CD4-positive, alpha-beta T cell (primary cell): ENCODE data around the gene WDFY2. TPM values are rescaled to one million over a fixed set of nuclear protein-coding genes. Genes with fewer than 3 reads are reported as not detected.
"Not testable (repeated sequence)": the region's sequence is repeated elsewhere in the genome, so short reads cannot be mapped to it uniquely, and the experiment has no call there.

Experiments
- ATAC-seq: fragments of 200-7000 bp; cut with Tn5 transposase; one replicate; pipeline ENCODE4 v1.10.0; 2022; ENCODE audit warnings: mild to moderate bottlenecking; ENCODE audit not compliant: poor library complexity
- CTCF ChIA-PET: fragments of 350-600 bp; sonication (Branson Sonifier 250); formaldehyde crosslinking; loops from one replicate; lab custom pipeline; 2021; ENCODE audit warnings: antibody characterized with exemption, inconsistent platforms; lab: Charles Lee
- POLR2A ChIA-PET: fragments of 350-600 bp; sonication (Branson Sonifier 250); formaldehyde crosslinking; loops from one replicate; lab custom pipeline; 2021; ENCODE audit warnings: antibody characterized with exemption, inconsistent platforms; lab: Charles Lee
- DNase-seq, 14 experiments: peaks; one replicate each; pipeline ENCODE4 v3.0.0-alpha.2; 2013 to 2020; ENCODE audit warnings: mixed read lengths in 2 of 14
- H3K27ac ChIP-seq, 2 donors: one replicate each; pipeline versions ENCODE4 v1.5.1 to v1.7.0; 2013; ENCODE audit warnings: low read length in 2 of 2, low read depth in 1 of 2, mild to moderate bottlenecking in 1 of 2
- H3K27me3 ChIP-seq, 2 experiments: 1 replicate in 1 of 2; 2 replicates in 1 of 2; pipeline versions ENCODE4 v1.6.1 to v1.7.0; 2013; ENCODE audit warnings: low read length in 2 of 2, control low read depth in 1 of 2, mild to moderate bottlenecking in 1 of 2, moderate library complexity in 1 of 2; ENCODE audit not compliant: insufficient read depth in 2 of 2, control insufficient read depth in 1 of 2
- H3K36me3 ChIP-seq: one replicate; pipeline ENCODE4 v1.6.1; 2013; ENCODE audit warnings: low read length, control low read depth; ENCODE audit not compliant: insufficient read depth
- H3K4me1 ChIP-seq: one replicate; pipeline ENCODE4 v1.6.1; 2013; ENCODE audit warnings: low read length, control low read depth; ENCODE audit not compliant: insufficient read depth
- H3K4me3 ChIP-seq: one replicate; pipeline ENCODE4 v1.5.1; 2013; ENCODE audit warnings: mild to moderate bottlenecking, low read length, moderate library complexity
- H3K9me3 ChIP-seq, 2 experiments: 1 replicate in 1 of 2; 2 replicates in 1 of 2; pipeline versions ENCODE4 v1.6.1 to v1.7.0; 2013; ENCODE audit warnings: low read length in 2 of 2, mild to moderate bottlenecking in 2 of 2, control low read depth in 1 of 2, moderate library complexity in 1 of 2; ENCODE audit not compliant: control insufficient read depth in 1 of 2, insufficient read depth in 1 of 2
- H3K27ac Mint-ChIP-seq: one replicate; pipeline ENCODE4 v1.8.0; 2020; ENCODE audit warnings: mixed read lengths
- H3K27me3 Mint-ChIP-seq: one replicate; pipeline ENCODE4 v1.8.0; 2021; ENCODE audit warnings: mixed read lengths
- H3K36me3 Mint-ChIP-seq: one replicate; pipeline ENCODE4 v1.8.0; 2021; ENCODE audit warnings: low read depth, mixed read lengths
- H3K4me1 Mint-ChIP-seq: one replicate; pipeline ENCODE4 v1.8.0; 2021; ENCODE audit warnings: low read depth, mixed read lengths
- H3K4me3 Mint-ChIP-seq: one replicate; pipeline ENCODE4 v1.8.0; 2020; ENCODE audit warnings: mild to moderate bottlenecking, mixed read lengths
- H3K9me3 Mint-ChIP-seq: one replicate; pipeline ENCODE4 v1.8.0; 2020; ENCODE audit warnings: mixed read lengths
- CTCF ChIP-seq: fragments of 200-600 bp; IDR thresholded peaks from one replicate; pipeline ENCODE4 v1.8.0; 2022; ENCODE audit warnings: antibody characterized with exemption, mild to moderate bottlenecking
- intact Hi-C, 2 experiments: fragments of 100-400 bp; cut with DNase I in 1 of 2; cut with micrococcal nuclease in 1 of 2; formaldehyde crosslinking; loops; one replicate each; pipeline versions ENCODE4 v1.15.1 to v1.9.0; 2023 to 2025; cut with DNase I, micrococcal nuclease
- total RNA-seq, 174 experiments: library from RNA in 2 of 174; stranded (reverse) in 2 of 174; gene quantifications; one replicate each; pipeline ENCODE4 v1.2.3 and lab custom pipeline; 2021 to 2026

Gene WDFY2
- total RNA-seq, 2 experiments from 2014 or later, result 21.4 to 21.9 TPM

GRCh38 chr13:51541037-51541436, 43.2 kb upstream of the WDFY2 start:
- DNase-seq (no peak), ATAC-seq (no peak)
- H3K9me3 ChIP-seq, result no peaks in the 10 kb centered on the region
- intact Hi-C loops, result no loop called here
- H3K27me3 ChIP-seq, result no peaks in the 10 kb centered on the region
- H3K4me1 Mint-ChIP-seq, result no peaks in the 10 kb centered on the region
- ChIA-PET CTCF (no interaction called here), POLR2A (no interaction called here)
- H3K27me3 Mint-ChIP-seq, result no peaks in the 10 kb centered on the region
- no peaks in the 10 kb centered on the region for H3K36me3 ChIP-seq
- no peak overlapping the region for H3K4me3 Mint-ChIP-seq
- no peaks in the 10 kb centered on the region for H3K36me3 Mint-ChIP-seq
- no peak overlapping the region for H3K27ac ChIP-seq
- no peak for TF ChIP-seq CTCF
- H3K4me1 ChIP-seq, result no peaks in the 10 kb centered on the region
- no peak overlapping the region for H3K4me3 ChIP-seq
- H3K27ac Mint-ChIP-seq, result no peak overlapping the region
- no peaks in the 10 kb centered on the region for H3K9me3 Mint-ChIP-seq

- no peak for TF ChIP-seq CTCF
- ATAC-seq (no peak), DNase-seq (no peak)
- POLR2A ChIA-PET, result no interaction called here
- Mint-ChIP-seq H3K9me3 (no peaks in the 10 kb centered on the region), H3K4me3 (no peak overlapping the region), H3K27me3 (no peaks in the 10 kb centered on the region), H3K4me1 (no peaks in the 10 kb centered on the region), H3K27ac (no peak overlapping the region), H3K36me3 (no peaks in the 10 kb centered on the region)
- no peaks in the 10 kb centered on the region for H3K9me3 ChIP-seq
- intact Hi-C loops, result no loop called here
- no peaks in the 10 kb centered on the region for H3K36me3 ChIP-seq
- CTCF ChIA-PET, result no interaction called here
- no peak overlapping the region for H3K4me3 ChIP-seq
- no peaks in the 10 kb centered on the region for H3K27me3 ChIP-seq
- H3K4me1 ChIP-seq, result no peaks in the 10 kb centered on the region
- H3K27ac ChIP-seq, result no peak overlapping the region
Measured at GRCh38 chr13:51541809-51542258, 42.4 kb upstream of the WDFY2 start.

- no peaks in the 10 kb centered on the region for H3K36me3 ChIP-seq
- ChIA-PET POLR2A (no interaction called here), CTCF (no interaction called here)
- H3K4me3 ChIP-seq, result no peak overlapping the region
- H3K9me3 Mint-ChIP-seq, result no peaks in the 10 kb centered on the region
- no peak overlapping the region for H3K27ac ChIP-seq
- H3K36me3 Mint-ChIP-seq, result no peaks in the 10 kb centered on the region
- no peaks in the 10 kb centered on the region for H3K27me3 ChIP-seq
- H3K9me3 ChIP-seq, result no peaks in the 10 kb centered on the region
- H3K4me1 ChIP-seq, result no peaks in the 10 kb centered on the region
- TF ChIP-seq CTCF, result no peak
- DNase-seq (no peak), ATAC-seq (no peak)
- no peak overlapping the region for H3K27ac Mint-ChIP-seq
- no peak overlapping the region for H3K4me3 Mint-ChIP-seq
- no peaks in the 10 kb centered on the region for H3K27me3 Mint-ChIP-seq
- intact Hi-C loops, result no loop called here
- no peaks in the 10 kb centered on the region for H3K4me1 Mint-ChIP-seq
Measured at GRCh38 chr13:51542346-51543242, 41.7 kb upstream of the WDFY2 start.

- DNase-seq, intact Hi-C loops, POLR2A ChIA-PET, H3K4me3 ChIP-seq, CTCF ChIA-PET, H3K27me3 ChIP-seq, H3K4me3 Mint-ChIP-seq, H3K36me3 ChIP-seq, H3K27ac Mint-ChIP-seq, H3K4me1 ChIP-seq, H3K9me3 ChIP-seq, H3K27me3 Mint-ChIP-seq, ATAC-seq, H3K36me3 Mint-ChIP-seq, H3K27ac ChIP-seq, H3K9me3 Mint-ChIP-seq, H3K4me1 Mint-ChIP-seq: not testable (repeated sequence)
Measured at GRCh38 chr13:51545446-51545845, 38.8 kb upstream of the WDFY2 start.
